Measurements from ENCODE around the gene TMEM150A. TPM values are rescaled to one million over a fixed set of nuclear protein-coding genes. Genes with fewer than 3 reads are reported as not detected.

TMEM150A gene
- total RNA-seq, 1 experiment from 2014 or later, result 19.3 TPM

- Histone ChIP-seq H2BK5ac (ENCODE audit: insufficient read length, low read length) (peak within 1 kb of the TSS; percentile 43), H3K27ac (ENCODE audit: insufficient read length, low read depth, low read length) (peak within 1 kb of the TSS; percentile 77), H3K14ac (ENCODE audit: insufficient read depth, low read length) (peak within 1 kb of the TSS; percentile 28; the same call in 1 of the 2 replicates), H3K9ac (ENCODE audit: extremely low read depth, insufficient read length, low read length) (peak within 1 kb of the TSS; percentile 77), H2AFZ (ENCODE audit: low read length) (no peak within 1 kb of the TSS), H2BK15ac (ENCODE audit: low read depth, low read length) (no peak within 1 kb of the TSS), H2BK20ac (ENCODE audit: low read depth, low read length, poor library complexity, severe bottlenecking) (no peak within 1 kb of the TSS), H3K4ac (ENCODE audit: low read depth, low read length) (no peak within 1 kb of the TSS), H3K4me2 (ENCODE audit: insufficient read depth, insufficient read length, low read length) (peak within 1 kb of the TSS; percentile 93), H4K91ac (ENCODE audit: insufficient read length, low read depth, low read length) (no peak within 1 kb of the TSS), H4K20me1 (ENCODE audit: control insufficient read depth, insufficient read depth, insufficient read length) (no peaks in the 10 kb centered on the region), H3T11ph (ENCODE audit: low read length) (no peak within 1 kb of the TSS), H2BK12ac (ENCODE audit: insufficient read length, low read depth, low read length) (no peak within 1 kb of the TSS), H3K23me2 (ENCODE audit: insufficient read length, low read depth, low read length, poor library complexity, severe bottlenecking) (peaks cover 5% of the 10 kb centered on the region), H3K4me1 (ENCODE audit: insufficient read depth, low read length) (no peaks in the 10 kb centered on the region), H4K8ac (replicated peaks; ENCODE audit: insufficient read length, low read depth, low read length) (no peak within 1 kb of the TSS), H3K9me3 (ENCODE audit: control insufficient read depth, low read depth, low read length) (no peaks in the 10 kb centered on the region), H4K5ac (ENCODE audit: insufficient read length, low read depth, low read length) (peak within 1 kb of the TSS; percentile 95), H3K56ac (ENCODE audit: insufficient read length, low read depth, low read length) (no peak within 1 kb of the TSS), H3K79me1 (ENCODE audit: insufficient read depth, low read depth, low read length, poor library complexity, severe bottlenecking) (peaks cover under 1% of the 10 kb centered on the region), H2AK5ac (ENCODE audit: insufficient read length, low read length) (peak within 1 kb of the TSS; percentile 7), H3K27me3 (ENCODE audit: insufficient read depth, low read length) (no peaks in the 10 kb centered on the region), H3K18ac (ENCODE audit: insufficient read length, low read depth, low read length) (peak within 1 kb of the TSS; percentile 81), H3K79me2 (ENCODE audit: insufficient read depth, low read length) (peaks cover 8% of the 10 kb centered on the region), H3K23ac (ENCODE audit: insufficient read length, low read depth, low read length) (no peak within 1 kb of the TSS), H2BK120ac (ENCODE audit: low read depth, low read length, poor library complexity, severe bottlenecking) (no peak within 1 kb of the TSS)
- TF ChIP-seq, protein P1, sequence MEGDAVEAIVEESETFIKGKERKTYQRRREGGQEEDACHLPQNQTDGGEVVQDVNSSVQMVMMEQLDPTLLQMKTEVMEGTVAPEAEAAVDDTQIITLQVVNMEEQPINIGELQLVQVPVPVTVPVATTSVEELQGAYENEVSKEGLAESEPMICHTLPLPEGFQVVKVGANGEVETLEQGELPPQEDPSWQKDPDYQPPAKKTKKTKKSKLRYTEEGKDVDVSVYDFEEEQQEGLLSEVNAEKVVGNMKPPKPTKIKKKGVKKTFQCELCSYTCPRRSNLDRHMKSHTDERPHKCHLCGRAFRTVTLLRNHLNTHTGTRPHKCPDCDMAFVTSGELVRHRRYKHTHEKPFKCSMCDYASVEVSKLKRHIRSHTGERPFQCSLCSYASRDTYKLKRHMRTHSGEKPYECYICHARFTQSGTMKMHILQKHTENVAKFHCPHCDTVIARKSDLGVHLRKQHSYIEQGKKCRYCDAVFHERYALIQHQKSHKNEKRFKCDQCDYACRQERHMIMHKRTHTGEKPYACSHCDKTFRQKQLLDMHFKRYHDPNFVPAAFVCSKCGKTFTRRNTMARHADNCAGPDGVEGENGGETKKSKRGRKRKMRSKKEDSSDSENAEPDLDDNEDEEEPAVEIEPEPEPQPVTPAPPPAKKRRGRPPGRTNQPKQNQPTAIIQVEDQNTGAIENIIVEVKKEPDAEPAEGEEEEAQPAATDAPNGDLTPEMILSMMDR (conservative IDR thresholded peaks at IDR 0.05), result no peak
- peaks cover 15 to 35% (median 26%) of the 10 kb centered on the region in 3 experiments; a peak in 6 of 7 replicates for H3K36me3 Mint-ChIP-seq (ENCODE audit: insufficient read depth in 1 of 3, low read depth in 3 of 3)
- peaks cover 3 to 9% of the 10 kb centered on the region in 2 experiments; a peak in 3 of 4 replicates for H3K4me1 Mint-ChIP-seq
- no peaks in the 10 kb centered on the region for H3K27me3 Mint-ChIP-seq (ENCODE audit: low read depth)
- peak within 1 kb of the TSS; percentile 89 to 96 (median 91) for H3K27ac Mint-ChIP-seq
- WGBS (ENCODE audit: extremely low coverage, insufficient read length, low lambda C conversion rate), result no CpG with 5 or more reads among the region's 73 CpGs
- H3K4me3 Mint-ChIP-seq, result peak within 1 kb of the TSS; percentile 94 to 99
- no peaks in the 10 kb centered on the region; a peak in 1 of 5 replicates for H3K9me3 Mint-ChIP-seq
- DNase-seq, result peak; percentile 95
Measured at GRCh38 chr2:85611705-85612587, 9.4 kb upstream of the TMEM150A start, which contains the start of gene C2orf68. C2orf68 (minus strand) TSS chr2:85612066; CDS start chr2:85611984, 82 bp downstream.

All from H9 (cell line).